Osteocyte (in vitro differentiated cells): ENCODE data around the gene FRZB. TPM values are rescaled to one million over a fixed set of nuclear protein-coding genes. Genes with fewer than 3 reads are reported as not detected.

Experiments
- DNase-seq: peaks from one replicate; pipeline ENCODE4 v3.0.0; 2021; ENCODE audit warnings: mixed read lengths; ENCODE audit not compliant: unreplicated experiment; ENCODE audit errors: extremely low spot score
- H3K27ac Mint-ChIP-seq: one replicate; pipeline ENCODE4 v1.8.0; 2021; ENCODE audit warnings: mild to moderate bottlenecking, mixed read lengths; ENCODE audit not compliant: unreplicated experiment
- H3K27me3 Mint-ChIP-seq: one replicate; pipeline ENCODE4 v1.8.0; 2021; ENCODE audit warnings: mixed read lengths; ENCODE audit not compliant: unreplicated experiment
- H3K36me3 Mint-ChIP-seq: one replicate; pipeline ENCODE4 v1.8.0; 2021; ENCODE audit warnings: mixed read lengths; ENCODE audit not compliant: unreplicated experiment
- H3K4me1 Mint-ChIP-seq: one replicate; pipeline ENCODE4 v1.8.0; 2021; ENCODE audit warnings: mixed read lengths; ENCODE audit not compliant: unreplicated experiment
- H3K4me3 Mint-ChIP-seq: one replicate; pipeline ENCODE4 v1.8.0; 2021; ENCODE audit warnings: mild to moderate bottlenecking, moderate library complexity, mixed read lengths; ENCODE audit not compliant: unreplicated experiment
- H3K9me3 Mint-ChIP-seq: one replicate; pipeline ENCODE4 v1.8.0; 2021; ENCODE audit warnings: mixed read lengths; ENCODE audit not compliant: unreplicated experiment
- total RNA-seq: library from RNA; stranded (reverse); gene quantifications from 2 replicates; pipeline ENCODE4 v1.2.1, GENCODE V29; 2021
- TF ChIP-seq, protein P1 (sequence below): fragments of 200-600 bp; sonication (generic); IDR thresholded peaks from 2 replicates; pipeline ENCODE4 v1.5.0; 2021; ENCODE audit warnings: antibody characterized with exemption, mild to moderate bottlenecking, moderate library complexity

The FRZB gene
- total RNA-seq, 1 donor from 2014 or later, result 46.6 TPM

DNA sequence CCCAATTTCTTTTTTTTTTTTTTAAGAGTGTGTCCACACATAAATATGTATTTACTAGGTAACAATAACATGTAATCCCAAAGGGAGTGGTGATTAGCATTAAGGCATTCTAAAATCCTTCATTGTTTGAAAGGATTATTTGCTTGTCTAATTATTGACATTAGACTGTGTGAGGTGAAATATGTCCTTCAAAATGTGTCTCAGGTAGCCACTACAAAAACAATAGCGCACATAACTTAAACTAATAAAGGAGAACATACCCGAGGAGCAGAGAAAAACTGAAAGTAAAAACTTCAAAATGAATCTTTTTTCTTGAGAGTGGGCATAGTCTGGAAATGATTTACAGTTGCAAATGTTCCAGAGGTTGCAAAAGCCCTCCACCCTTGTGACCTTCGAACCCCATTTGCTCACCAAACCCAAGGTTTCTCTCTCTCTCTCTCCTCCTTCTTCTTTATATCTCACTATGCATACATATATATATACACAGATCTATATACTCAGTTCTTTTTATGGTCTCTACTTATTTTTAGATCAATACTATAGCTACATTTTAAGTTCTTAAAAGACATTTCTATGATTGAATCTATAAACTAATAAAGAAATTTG lies 24.4 kb upstream of the FRZB start:
- no peaks in the 10 kb centered on the region for H3K36me3 Mint-ChIP-seq
- TF ChIP-seq, protein P1, sequence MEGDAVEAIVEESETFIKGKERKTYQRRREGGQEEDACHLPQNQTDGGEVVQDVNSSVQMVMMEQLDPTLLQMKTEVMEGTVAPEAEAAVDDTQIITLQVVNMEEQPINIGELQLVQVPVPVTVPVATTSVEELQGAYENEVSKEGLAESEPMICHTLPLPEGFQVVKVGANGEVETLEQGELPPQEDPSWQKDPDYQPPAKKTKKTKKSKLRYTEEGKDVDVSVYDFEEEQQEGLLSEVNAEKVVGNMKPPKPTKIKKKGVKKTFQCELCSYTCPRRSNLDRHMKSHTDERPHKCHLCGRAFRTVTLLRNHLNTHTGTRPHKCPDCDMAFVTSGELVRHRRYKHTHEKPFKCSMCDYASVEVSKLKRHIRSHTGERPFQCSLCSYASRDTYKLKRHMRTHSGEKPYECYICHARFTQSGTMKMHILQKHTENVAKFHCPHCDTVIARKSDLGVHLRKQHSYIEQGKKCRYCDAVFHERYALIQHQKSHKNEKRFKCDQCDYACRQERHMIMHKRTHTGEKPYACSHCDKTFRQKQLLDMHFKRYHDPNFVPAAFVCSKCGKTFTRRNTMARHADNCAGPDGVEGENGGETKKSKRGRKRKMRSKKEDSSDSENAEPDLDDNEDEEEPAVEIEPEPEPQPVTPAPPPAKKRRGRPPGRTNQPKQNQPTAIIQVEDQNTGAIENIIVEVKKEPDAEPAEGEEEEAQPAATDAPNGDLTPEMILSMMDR, result no peak
- H3K27ac Mint-ChIP-seq, result no peak overlapping the region
- no peaks in the 10 kb centered on the region for H3K27me3 Mint-ChIP-seq
- no peak overlapping the region for H3K4me3 Mint-ChIP-seq
- peaks cover 5% of the 10 kb centered on the region for H3K9me3 Mint-ChIP-seq
- H3K4me1 Mint-ChIP-seq, result peaks cover 35% of the 10 kb centered on the region
- DNase-seq, result no peak

DNA sequence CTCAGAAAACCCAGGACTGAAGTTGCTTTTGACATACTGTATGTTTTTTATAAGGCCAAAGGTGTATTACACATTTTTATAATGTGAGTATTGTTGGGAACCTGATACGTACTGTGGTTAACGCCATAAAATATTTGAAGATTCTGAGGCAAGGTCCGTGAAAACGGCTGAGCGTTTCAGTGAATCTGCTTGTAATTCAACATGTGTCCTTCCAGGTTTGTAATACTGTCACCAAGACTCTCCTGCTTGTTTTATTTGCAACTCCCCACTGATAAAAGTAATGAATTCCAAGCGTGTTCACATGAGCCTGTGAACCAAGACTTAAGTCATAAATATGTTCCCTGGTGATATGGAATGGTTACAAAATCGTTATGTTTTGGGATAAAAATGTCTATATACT lies 23.9 kb upstream of the FRZB start:
- peaks cover 5% of the 10 kb centered on the region for H3K9me3 Mint-ChIP-seq
- no peak for DNase-seq
- no peak overlapping the region for H3K27ac Mint-ChIP-seq
- no peaks in the 10 kb centered on the region for H3K36me3 Mint-ChIP-seq
- TF ChIP-seq, protein P1, result no peak
- peaks cover 35% of the 10 kb centered on the region for H3K4me1 Mint-ChIP-seq
- no peak overlapping the region for H3K4me3 Mint-ChIP-seq
- no peaks in the 10 kb centered on the region for H3K27me3 Mint-ChIP-seq

DNA sequence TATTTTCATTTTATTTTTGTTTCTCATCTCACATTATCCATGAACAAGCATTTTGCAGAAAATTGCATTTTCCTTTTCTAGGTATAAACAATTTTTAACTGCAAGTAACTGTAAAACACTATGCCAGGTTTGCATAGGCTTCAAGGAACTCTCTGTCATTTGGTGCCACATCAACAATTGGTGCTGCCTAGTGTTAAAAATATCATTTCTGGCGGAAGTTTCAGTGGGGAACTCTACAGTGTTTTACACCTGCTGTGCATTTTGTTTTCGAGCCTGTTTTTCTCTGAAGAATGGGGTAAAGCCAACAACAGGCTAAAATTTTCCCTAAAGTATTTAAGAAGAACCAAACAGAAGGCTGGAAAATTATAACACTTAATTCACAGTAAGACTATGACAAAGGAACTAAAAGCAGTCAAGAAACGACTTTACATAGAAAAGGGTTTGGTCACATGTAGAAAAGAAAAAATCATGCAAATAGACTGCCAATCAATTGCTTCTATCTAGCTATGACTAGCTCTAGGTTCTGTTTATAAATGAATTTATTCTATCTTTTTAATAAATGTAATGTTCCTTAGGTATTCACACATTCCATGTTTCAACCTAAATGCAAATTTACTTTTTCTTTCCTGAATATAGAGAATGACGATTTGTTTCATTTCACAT lies 21.4 kb upstream of the FRZB start:
- DNase-seq, result no peak
- TF ChIP-seq, protein P1, result no peak
- H3K4me3 Mint-ChIP-seq, result no peak overlapping the region
- no peaks in the 10 kb centered on the region for H3K27me3 Mint-ChIP-seq
- H3K36me3 Mint-ChIP-seq, result no peaks in the 10 kb centered on the region
- H3K4me1 Mint-ChIP-seq, result peaks cover 28% of the 10 kb centered on the region
- H3K27ac Mint-ChIP-seq, result no peak overlapping the region
- H3K9me3 Mint-ChIP-seq, result peaks cover 5% of the 10 kb centered on the region

DNA sequence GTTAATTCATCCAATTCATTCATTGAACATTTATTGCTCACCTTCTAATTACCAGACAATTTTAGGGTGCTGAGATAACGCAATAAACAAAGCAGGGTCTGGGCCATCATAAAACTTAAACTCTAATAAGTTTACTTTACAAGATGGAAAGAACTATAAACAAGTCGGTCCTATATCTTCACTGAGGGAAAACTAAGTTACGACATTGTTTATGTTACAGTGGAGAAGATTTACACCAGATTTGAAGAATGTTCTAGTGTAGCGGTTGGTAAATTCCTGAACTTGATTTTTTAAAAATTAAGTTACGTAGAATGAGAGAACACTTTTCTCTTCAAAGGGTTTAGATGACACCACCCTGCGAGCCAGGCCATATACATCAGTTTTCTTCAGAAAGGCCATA lies 20.7 kb upstream of the FRZB start:
- peak overlapping the region; percentile 44 for H3K27ac Mint-ChIP-seq
- TF ChIP-seq, protein P1, result no peak

DNA sequence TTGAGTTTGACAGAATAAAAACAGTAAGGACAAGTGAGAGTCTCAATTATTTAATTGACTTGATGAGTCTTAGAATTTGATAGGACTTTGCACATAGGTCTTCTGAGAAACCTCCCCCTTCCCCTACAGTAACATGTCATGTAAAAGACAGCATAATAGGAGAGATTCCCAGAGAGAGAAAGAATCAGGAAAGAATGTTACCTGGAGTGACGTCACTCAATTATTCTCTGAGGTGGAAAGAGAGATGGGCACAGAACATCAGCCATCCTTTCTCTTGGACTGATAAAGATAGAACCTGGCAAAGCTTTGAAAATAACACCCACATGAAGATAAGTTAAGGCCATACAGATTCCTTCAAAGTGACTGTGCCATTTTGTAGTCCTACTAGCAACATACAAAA lies 19.3 kb upstream of the FRZB start:
- H3K4me1 Mint-ChIP-seq, result peaks cover 19% of the 10 kb centered on the region
- no peak overlapping the region for H3K4me3 Mint-ChIP-seq
- TF ChIP-seq, protein P1, result no peak
- H3K36me3 Mint-ChIP-seq, result no peaks in the 10 kb centered on the region
- no peak for DNase-seq
- H3K9me3 Mint-ChIP-seq, result peaks cover 5% of the 10 kb centered on the region
- H3K27ac Mint-ChIP-seq, result no peak overlapping the region
- no peaks in the 10 kb centered on the region for H3K27me3 Mint-ChIP-seq

More for the DNA sequence above, 20.7 kb upstream of the FRZB start:
- peaks cover 28% of the 10 kb centered on the region for H3K4me1 Mint-ChIP-seq
- peaks cover 5% of the 10 kb centered on the region for H3K9me3 Mint-ChIP-seq
- DNase-seq, result no peak
- H3K4me3 Mint-ChIP-seq, result no peak overlapping the region
- H3K27me3 Mint-ChIP-seq, result no peaks in the 10 kb centered on the region
- H3K36me3 Mint-ChIP-seq, result no peaks in the 10 kb centered on the region
